NCI-H510A treated with DMSO at 0.1 percent for 48 hours (cell line): ENCODE results near the gene TP73.

Source experiments
- DNase-seq: peaks from one replicate; lab custom pipeline; 2025; lab: John Stamatoyannopoulos, UW

The TP73 gene

GRCh38 chr1:3767328-3767925 is 115.1 kb downstream of the TP73 start:
- no peak for DNase-seq

GRCh38 chr1:3768811-3769390 is 116.6 kb downstream of the TP73 start:
- no peak for DNase-seq

- DNase-seq, result no peak
These were observed 117.9 kb downstream of the TP73 start for GRCh38 chr1:3770047-3770765.

GRCh38 chr1:3771108-3772026 is 119.1 kb downstream of the TP73 start:
- DNase-seq, result no peak

GRCh38 chr1:3772027-3772714 is 119.9 kb downstream of the TP73 start:
- DNase-seq, result peak; percentile 40

GRCh38 chr1:3772715-3773571 is 120.6 kb downstream of the TP73 start, which contains the start of gene SMIM1:
Gene SMIM1, plus strand, starts transcription at chr1:3772749. Its CDS starts 2,625 bp downstream, at chr1:3775374.
- no peak for DNase-seq

- no peak for DNase-seq
These were observed 121.4 kb downstream of the TP73 start for GRCh38 chr1:3773572-3774275.

- DNase-seq, result no peak
These were observed 122.1 kb downstream of the TP73 start for GRCh38 chr1:3774276-3774945.

GRCh38 chr1:3774946-3775489 is 122.7 kb downstream of the TP73 start:
- no peak for DNase-seq

GRCh38 chr1:3775490-3776230 is 123.3 kb downstream of the TP73 start:
- DNase-seq, result peak; percentile 39

- peak; percentile 57 for DNase-seq
These were observed 124.1 kb downstream of the TP73 start for GRCh38 chr1:3776231-3776961.

GRCh38 chr1:3777078-3777547 is 124.8 kb downstream of the TP73 start:
- no peak for DNase-seq

GRCh38 chr1:3777647-3778589 is 125.6 kb downstream of the TP73 start:
- DNase-seq, result no peak

- no peak for DNase-seq
These were observed 126.4 kb downstream of the TP73 start for GRCh38 chr1:3778590-3779264.

GRCh38 chr1:3779265-3779911 is 127.1 kb downstream of the TP73 start:
- no peak for DNase-seq
